Progenitor cell of endocrine pancreas (in vitro differentiated cells): ENCODE measurements around the gene LPCAT1. TPM values are rescaled to one million over a fixed set of nuclear protein-coding genes. Genes with fewer than 3 reads are reported as not detected.
"Not testable (repeated sequence)": the region's sequence is repeated elsewhere in the genome, so short reads cannot be mapped to it uniquely, and the experiment has no call there.

Source experiments
- DNase-seq: peaks from one replicate; pipeline ENCODE4 v3.0.0; 2021; ENCODE audit warnings: low spot score; ENCODE audit not compliant: unreplicated experiment
- H3K27ac Mint-ChIP-seq: 2 replicates; pipeline ENCODE4 v1.8.0; 2021; ENCODE audit warnings: mild to moderate bottlenecking, moderate library complexity, mixed read lengths
- H3K27me3 Mint-ChIP-seq: 2 replicates; pipeline ENCODE4 v1.8.0; 2021; ENCODE audit warnings: mixed read lengths
- H3K36me3 Mint-ChIP-seq: 2 replicates; pipeline ENCODE4 v1.8.0; 2022; ENCODE audit warnings: mixed read lengths; ENCODE audit not compliant: insufficient read depth
- H3K4me1 Mint-ChIP-seq: 2 replicates; pipeline ENCODE4 v1.8.0; 2021; ENCODE audit warnings: low read depth, mixed read lengths
- H3K4me3 Mint-ChIP-seq: 2 replicates; pipeline ENCODE4 v1.8.0; 2021; ENCODE audit warnings: low read depth, mild to moderate bottlenecking, moderate library complexity, mixed read lengths
- H3K9me3 Mint-ChIP-seq: 2 replicates; pipeline ENCODE4 v1.8.0; 2021; ENCODE audit warnings: low read depth, mixed read lengths
- CTCF ChIP-seq: fragments of 200-600 bp; sonication (generic); IDR thresholded peaks from one replicate; pipeline ENCODE4 v1.5.0; 2021; ENCODE audit warnings: antibody characterized with exemption, mild to moderate bottlenecking; ENCODE audit not compliant: unreplicated experiment
- total RNA-seq: library from RNA; stranded (reverse); gene quantifications from 2 replicates; pipeline ENCODE4 v1.2.1, GENCODE V29; 2021

Gene LPCAT1
- total RNA-seq, 1 donor from 2014 or later, result 73.3 TPM

DNA sequence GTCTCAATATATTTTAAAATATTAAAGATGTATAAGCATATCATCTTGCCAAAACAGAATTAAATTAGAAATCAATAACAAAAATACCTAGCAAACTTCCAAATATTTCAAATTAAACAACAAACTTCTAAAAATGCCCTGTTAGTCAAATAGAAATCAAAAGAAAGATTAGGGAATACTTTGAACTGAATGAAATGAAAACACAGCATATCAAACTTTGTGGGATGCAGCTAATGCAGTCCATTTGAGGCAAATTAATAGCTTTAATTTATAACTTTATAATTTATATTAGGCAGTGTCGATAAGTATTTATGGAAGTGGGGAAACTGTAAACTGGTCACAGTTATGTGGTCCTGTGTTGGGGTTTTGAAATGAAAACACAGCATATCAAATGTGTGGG, 95.7 kb downstream of the LPCAT1 start:
- H3K27me3 Mint-ChIP-seq, result peaks cover 8% of the 10 kb centered on the region
- DNase-seq, result no peak
- no peak overlapping the region for H3K4me3 Mint-ChIP-seq
- H3K9me3 Mint-ChIP-seq, result peaks cover 28% of the 10 kb centered on the region
- TF ChIP-seq CTCF, result no peak
- peaks cover 6% of the 10 kb centered on the region for H3K36me3 Mint-ChIP-seq
- no peaks in the 10 kb centered on the region for H3K4me1 Mint-ChIP-seq
- no peak overlapping the region for H3K27ac Mint-ChIP-seq

GRCh38 chr5:1424716-1425115, 99.0 kb downstream of the LPCAT1 start:
- no peak for DNase-seq
- TF ChIP-seq CTCF, result no peak
- H3K27me3 Mint-ChIP-seq, result peaks cover 18% of the 10 kb centered on the region
- H3K36me3 Mint-ChIP-seq, result peaks cover 6% of the 10 kb centered on the region
- H3K4me1 Mint-ChIP-seq, result no peaks in the 10 kb centered on the region
- H3K27ac Mint-ChIP-seq, result no peak overlapping the region
- no peak overlapping the region for H3K4me3 Mint-ChIP-seq
- peaks cover 24% of the 10 kb centered on the region for H3K9me3 Mint-ChIP-seq

- no peak for TF ChIP-seq CTCF
- no peak for DNase-seq
- Mint-ChIP-seq H3K36me3 (peaks cover 3% of the 10 kb centered on the region), H3K27me3 (peaks cover 18% of the 10 kb centered on the region), H3K9me3 (peaks cover 19% of the 10 kb centered on the region), H3K4me1 (no peaks in the 10 kb centered on the region), H3K4me3 (no peak overlapping the region), H3K27ac (no peak overlapping the region)
These were observed 99.7 kb downstream of the LPCAT1 start for GRCh38 chr5:1423901-1424603.

GRCh38 chr5:1422522-1422921, 101.2 kb downstream of the LPCAT1 start:
- Mint-ChIP-seq H3K9me3 (peaks cover 13% of the 10 kb centered on the region), H3K27me3 (peaks cover 22% of the 10 kb centered on the region)
- DNase-seq, H3K4me3 Mint-ChIP-seq, H3K36me3 Mint-ChIP-seq, H3K4me1 Mint-ChIP-seq, H3K27ac Mint-ChIP-seq: not testable (repeated sequence)

GRCh38 chr5:1421521-1422341, 102.0 kb downstream of the LPCAT1 start:
- no peak for DNase-seq
- no peaks in the 10 kb centered on the region for H3K4me1 Mint-ChIP-seq
- H3K4me3 Mint-ChIP-seq, result no peak overlapping the region
- no peak overlapping the region for H3K27ac Mint-ChIP-seq
- no peaks in the 10 kb centered on the region for H3K36me3 Mint-ChIP-seq
- H3K27me3 Mint-ChIP-seq, result peaks cover 26% of the 10 kb centered on the region
- peaks cover 7% of the 10 kb centered on the region for H3K9me3 Mint-ChIP-seq
- TF ChIP-seq CTCF, result no peak
